ENCODE data around the gene XYLT1.

DNA sequence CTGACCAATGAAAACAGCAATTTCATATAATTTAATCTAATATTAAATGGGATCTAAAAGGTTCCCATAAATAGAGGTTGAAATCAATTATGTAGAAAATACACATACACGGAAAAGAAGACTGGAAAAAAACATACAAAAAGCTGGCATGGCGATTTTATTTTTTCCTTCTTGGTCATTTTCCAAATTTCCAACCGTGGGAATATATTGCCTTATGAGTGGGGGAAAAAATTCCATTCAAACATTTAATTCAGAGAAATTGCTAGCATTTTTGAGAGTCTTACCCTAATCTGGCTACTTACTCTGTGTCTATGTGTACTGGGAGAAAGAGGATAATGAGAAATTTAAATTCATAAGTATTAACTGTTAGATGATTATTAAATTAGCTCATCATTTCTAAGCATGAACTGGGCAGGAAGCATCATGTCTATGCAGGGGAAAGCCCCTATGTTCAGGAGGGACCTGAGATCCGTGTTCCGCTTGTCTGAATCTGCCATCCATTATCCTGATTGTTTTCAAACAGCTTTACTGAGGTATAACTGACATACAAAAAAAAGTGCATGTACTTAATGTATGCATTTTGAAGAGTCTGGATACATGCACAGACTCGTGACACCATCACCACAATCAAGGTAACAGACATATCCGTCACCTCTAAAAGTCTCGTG is 145.2 kb downstream of the XYLT1 start:
- TF ChIP-seq, protein P1, sequence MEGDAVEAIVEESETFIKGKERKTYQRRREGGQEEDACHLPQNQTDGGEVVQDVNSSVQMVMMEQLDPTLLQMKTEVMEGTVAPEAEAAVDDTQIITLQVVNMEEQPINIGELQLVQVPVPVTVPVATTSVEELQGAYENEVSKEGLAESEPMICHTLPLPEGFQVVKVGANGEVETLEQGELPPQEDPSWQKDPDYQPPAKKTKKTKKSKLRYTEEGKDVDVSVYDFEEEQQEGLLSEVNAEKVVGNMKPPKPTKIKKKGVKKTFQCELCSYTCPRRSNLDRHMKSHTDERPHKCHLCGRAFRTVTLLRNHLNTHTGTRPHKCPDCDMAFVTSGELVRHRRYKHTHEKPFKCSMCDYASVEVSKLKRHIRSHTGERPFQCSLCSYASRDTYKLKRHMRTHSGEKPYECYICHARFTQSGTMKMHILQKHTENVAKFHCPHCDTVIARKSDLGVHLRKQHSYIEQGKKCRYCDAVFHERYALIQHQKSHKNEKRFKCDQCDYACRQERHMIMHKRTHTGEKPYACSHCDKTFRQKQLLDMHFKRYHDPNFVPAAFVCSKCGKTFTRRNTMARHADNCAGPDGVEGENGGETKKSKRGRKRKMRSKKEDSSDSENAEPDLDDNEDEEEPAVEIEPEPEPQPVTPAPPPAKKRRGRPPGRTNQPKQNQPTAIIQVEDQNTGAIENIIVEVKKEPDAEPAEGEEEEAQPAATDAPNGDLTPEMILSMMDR (IDR thresholded peaks at IDR 0.05) = no peak
- TF ChIP-seq POLR2A (IDR thresholded peaks at IDR 0.05) = no peak
